CD4-positive, alpha-beta T cell (primary cell): ENCODE data around the gene FKBP5. TPM values are rescaled to one million over a fixed set of nuclear protein-coding genes. Genes with fewer than 3 reads are reported as not detected.

Experiments
- ATAC-seq: fragments of 200-7000 bp; cut with Tn5 transposase; one replicate; pipeline ENCODE4 v1.10.0; 2022; ENCODE audit warnings: mild to moderate bottlenecking; ENCODE audit not compliant: poor library complexity
- CTCF ChIA-PET: fragments of 350-600 bp; sonication (Branson Sonifier 250); formaldehyde crosslinking; loops from one replicate; lab custom pipeline; 2021; ENCODE audit warnings: antibody characterized with exemption, inconsistent platforms; lab: Charles Lee
- POLR2A ChIA-PET: fragments of 350-600 bp; sonication (Branson Sonifier 250); formaldehyde crosslinking; loops from one replicate; lab custom pipeline; 2021; ENCODE audit warnings: antibody characterized with exemption, inconsistent platforms; lab: Charles Lee
- DNase-seq, 14 experiments: peaks; one replicate each; pipeline ENCODE4 v3.0.0-alpha.2; 2013 to 2020; ENCODE audit warnings: mixed read lengths in 2 of 14
- H3K27ac ChIP-seq, 2 donors: one replicate each; pipeline versions ENCODE4 v1.5.1 to v1.7.0; 2013; ENCODE audit warnings: low read length in 2 of 2, low read depth in 1 of 2, mild to moderate bottlenecking in 1 of 2
- H3K27me3 ChIP-seq, 2 experiments: 1 replicate in 1 of 2; 2 replicates in 1 of 2; pipeline versions ENCODE4 v1.6.1 to v1.7.0; 2013; ENCODE audit warnings: low read length in 2 of 2, control low read depth in 1 of 2, mild to moderate bottlenecking in 1 of 2, moderate library complexity in 1 of 2; ENCODE audit not compliant: insufficient read depth in 2 of 2, control insufficient read depth in 1 of 2
- H3K36me3 ChIP-seq: one replicate; pipeline ENCODE4 v1.6.1; 2013; ENCODE audit warnings: low read length, control low read depth; ENCODE audit not compliant: insufficient read depth
- H3K4me1 ChIP-seq: one replicate; pipeline ENCODE4 v1.6.1; 2013; ENCODE audit warnings: low read length, control low read depth; ENCODE audit not compliant: insufficient read depth
- H3K4me3 ChIP-seq: one replicate; pipeline ENCODE4 v1.5.1; 2013; ENCODE audit warnings: mild to moderate bottlenecking, low read length, moderate library complexity
- H3K9me3 ChIP-seq, 2 experiments: 1 replicate in 1 of 2; 2 replicates in 1 of 2; pipeline versions ENCODE4 v1.6.1 to v1.7.0; 2013; ENCODE audit warnings: low read length in 2 of 2, mild to moderate bottlenecking in 2 of 2, control low read depth in 1 of 2, moderate library complexity in 1 of 2; ENCODE audit not compliant: control insufficient read depth in 1 of 2, insufficient read depth in 1 of 2
- H3K27ac Mint-ChIP-seq: one replicate; pipeline ENCODE4 v1.8.0; 2020; ENCODE audit warnings: mixed read lengths
- H3K27me3 Mint-ChIP-seq: one replicate; pipeline ENCODE4 v1.8.0; 2021; ENCODE audit warnings: mixed read lengths
- H3K36me3 Mint-ChIP-seq: one replicate; pipeline ENCODE4 v1.8.0; 2021; ENCODE audit warnings: low read depth, mixed read lengths
- H3K4me1 Mint-ChIP-seq: one replicate; pipeline ENCODE4 v1.8.0; 2021; ENCODE audit warnings: low read depth, mixed read lengths
- H3K4me3 Mint-ChIP-seq: one replicate; pipeline ENCODE4 v1.8.0; 2020; ENCODE audit warnings: mild to moderate bottlenecking, mixed read lengths
- H3K9me3 Mint-ChIP-seq: one replicate; pipeline ENCODE4 v1.8.0; 2020; ENCODE audit warnings: mixed read lengths
- intact Hi-C, 2 experiments: fragments of 100-400 bp; cut with DNase I in 1 of 2; cut with micrococcal nuclease in 1 of 2; formaldehyde crosslinking; loops; one replicate each; pipeline versions ENCODE4 v1.15.1 to v1.9.0; 2023 to 2025; cut with DNase I, micrococcal nuclease
- total RNA-seq, 174 experiments: library from RNA in 2 of 174; stranded (reverse) in 2 of 174; gene quantifications; one replicate each; pipeline ENCODE4 v1.2.3 and lab custom pipeline; 2021 to 2026
- TF ChIP-seq, protein P1 (sequence below): fragments of 200-600 bp; IDR thresholded peaks from one replicate; pipeline ENCODE4 v1.8.0; 2022; ENCODE audit warnings: antibody characterized with exemption, mild to moderate bottlenecking

FKBP5 gene
- total RNA-seq, 2 experiments from 2014 or later, result 72.6 to 75.9 TPM

DNA sequence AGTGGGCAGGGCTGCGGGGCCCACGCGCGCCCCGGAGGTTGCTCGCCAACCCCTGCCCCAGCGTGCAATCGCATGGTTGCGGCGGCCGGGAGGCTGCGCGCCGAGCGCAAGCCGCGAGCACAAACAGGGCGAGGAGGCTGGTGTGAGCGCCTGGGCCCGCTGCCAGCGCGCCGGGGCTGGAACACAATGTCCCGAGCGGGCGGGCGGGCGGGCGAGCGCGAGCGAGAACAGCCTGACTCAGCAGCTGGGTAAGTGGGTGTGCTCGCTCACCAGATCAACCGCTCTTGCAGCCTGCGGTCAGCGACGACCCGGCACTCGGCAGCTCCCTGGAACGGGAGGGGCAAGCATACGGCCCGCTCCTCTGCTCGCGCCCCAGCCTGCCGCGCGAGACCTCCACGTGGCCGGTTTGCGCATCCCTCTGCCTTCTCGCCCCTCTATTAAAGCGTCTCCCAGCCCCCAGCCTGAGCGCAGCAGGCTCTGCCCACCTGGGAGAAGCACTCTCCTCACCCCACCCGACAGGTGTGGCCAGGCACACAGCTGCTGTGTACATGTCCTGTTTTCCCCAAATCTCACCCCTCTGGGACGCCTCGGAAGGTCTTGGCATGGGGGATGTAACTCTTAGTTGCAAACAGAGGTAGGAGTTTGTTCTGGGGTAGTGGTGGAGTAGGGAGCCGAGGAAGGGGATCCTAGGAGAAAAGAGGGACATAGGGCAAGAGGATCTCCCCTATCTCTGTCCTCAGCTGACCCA is 39.4 kb upstream of the FKBP5 start:
- H3K4me1 Mint-ChIP-seq, result peaks cover 97% of the 10 kb centered on the region
- TF ChIP-seq, protein P1, sequence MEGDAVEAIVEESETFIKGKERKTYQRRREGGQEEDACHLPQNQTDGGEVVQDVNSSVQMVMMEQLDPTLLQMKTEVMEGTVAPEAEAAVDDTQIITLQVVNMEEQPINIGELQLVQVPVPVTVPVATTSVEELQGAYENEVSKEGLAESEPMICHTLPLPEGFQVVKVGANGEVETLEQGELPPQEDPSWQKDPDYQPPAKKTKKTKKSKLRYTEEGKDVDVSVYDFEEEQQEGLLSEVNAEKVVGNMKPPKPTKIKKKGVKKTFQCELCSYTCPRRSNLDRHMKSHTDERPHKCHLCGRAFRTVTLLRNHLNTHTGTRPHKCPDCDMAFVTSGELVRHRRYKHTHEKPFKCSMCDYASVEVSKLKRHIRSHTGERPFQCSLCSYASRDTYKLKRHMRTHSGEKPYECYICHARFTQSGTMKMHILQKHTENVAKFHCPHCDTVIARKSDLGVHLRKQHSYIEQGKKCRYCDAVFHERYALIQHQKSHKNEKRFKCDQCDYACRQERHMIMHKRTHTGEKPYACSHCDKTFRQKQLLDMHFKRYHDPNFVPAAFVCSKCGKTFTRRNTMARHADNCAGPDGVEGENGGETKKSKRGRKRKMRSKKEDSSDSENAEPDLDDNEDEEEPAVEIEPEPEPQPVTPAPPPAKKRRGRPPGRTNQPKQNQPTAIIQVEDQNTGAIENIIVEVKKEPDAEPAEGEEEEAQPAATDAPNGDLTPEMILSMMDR, result no peak
- DNase-seq (peak; percentile 70 to 96 (median 83)), ATAC-seq (peak; percentile 45)
- no peaks in the 10 kb centered on the region for H3K27me3 Mint-ChIP-seq
- H3K27ac Mint-ChIP-seq, result peak overlapping the region; percentile 87
- Histone ChIP-seq H3K27ac (peak overlapping the region; percentile 74 to 75), H3K4me3 (peak overlapping the region; percentile 58), H3K4me1 (peaks cover 97% of the 10 kb centered on the region), H3K36me3 (no peaks in the 10 kb centered on the region), H3K27me3 (no peaks in the 10 kb centered on the region), H3K9me3 (no peaks in the 10 kb centered on the region)
- H3K9me3 Mint-ChIP-seq, result no peaks in the 10 kb centered on the region
- ChIA-PET CTCF (interaction anchor here (0.7 to 5.8 kb wide), 14 partner anchors 9 to 141 kb away, joined by 3 to 24 read pairs (median 4); partner anchors contain the start of gene ARMC12), POLR2A (interaction anchor here (0.6 to 8.0 kb wide), 19 partner anchors 8 to 137 kb away, joined by 3 to 96 read pairs (median 5); partner anchors contain the start of gene FKBP5)
- no peaks in the 10 kb centered on the region for H3K36me3 Mint-ChIP-seq
- peak overlapping the region; percentile 96 for H3K4me3 Mint-ChIP-seq
- intact Hi-C loops, result loop anchor here (2.0 to 5.0 kb wide), 3 partner anchors 15 to 1789 kb away; no protein-coding TSS in a partner anchor

- Histone ChIP-seq H3K4me1 (peaks cover 90% of the 10 kb centered on the region), H3K27ac (peak overlapping the region; percentile 74 to 75), H3K36me3 (no peaks in the 10 kb centered on the region), H3K4me3 (peak overlapping the region; percentile 58), H3K27me3 (no peaks in the 10 kb centered on the region), H3K9me3 (no peaks in the 10 kb centered on the region)
- H3K27me3 Mint-ChIP-seq, result no peaks in the 10 kb centered on the region
- no peaks in the 10 kb centered on the region for H3K9me3 Mint-ChIP-seq
- H3K4me3 Mint-ChIP-seq, result peak overlapping the region; percentile 81
- peaks cover 93% of the 10 kb centered on the region for H3K4me1 Mint-ChIP-seq
- DNase-seq (no peak), ATAC-seq (peak; percentile 4)
- TF ChIP-seq, protein P1, result no peak
- peak overlapping the region; percentile 87 for H3K27ac Mint-ChIP-seq
- intact Hi-C loops, result loop anchor here (2.0 to 5.0 kb wide), 3 partner anchors 15 to 1790 kb away; no protein-coding TSS in a partner anchor
- H3K36me3 Mint-ChIP-seq, result no peaks in the 10 kb centered on the region
- ChIA-PET CTCF (interaction anchor here (0.8 to 5.8 kb wide), 13 partner anchors 9 to 141 kb away, joined by 3 to 24 read pairs (median 4); partner anchors contain the start of gene ARMC12), POLR2A (interaction anchor here (0.6 to 8.0 kb wide), 18 partner anchors 8 to 423 kb away, joined by 3 to 96 read pairs (median 5); partner anchors contain the start of gene FKBP5)
These were observed 38.7 kb upstream of the FKBP5 start for GRCh38 chr6:35727231-35727934.
